Liver (tissue), 3 donors: ENCODE data around the gene TOR1AIP1.

Experiments
- ATF3 ChIP-seq: IDR thresholded peaks from 2 replicates; pipeline ENCODE4 v1.6.1; 2016; ENCODE audit warnings: antibody characterized with exemption
- CTCF ChIP-seq: fragments of 150-350 bp; IDR thresholded peaks from 2 replicates; pipeline ENCODE4 v1.5.1; 2017; ENCODE audit warnings: improper control_type of control experiment, low read depth, low read length; ENCODE audit not compliant: missing input control
- EGR1 ChIP-seq, 2 donors: IDR thresholded peaks; 2 replicates each; pipeline ENCODE4 v1.6.1; 2016 to 2018; ENCODE audit warnings: antibody characterized with exemption in 2 of 2, low read depth in 2 of 2
- FOXA1 ChIP-seq: IDR thresholded peaks from 2 replicates; pipeline ENCODE4 v1.6.1; 2016; ENCODE audit warnings: antibody characterized with exemption
- RAD21 ChIP-seq, 2 donors: IDR thresholded peaks; 2 replicates each; pipeline ENCODE4 v1.6.1; 2016; ENCODE audit warnings: antibody characterized with exemption in 2 of 2, mild to moderate bottlenecking in 2 of 2
- RXRA ChIP-seq, 2 donors: IDR thresholded peaks; 2 replicates each; pipeline ENCODE4 v1.6.1; 2017 to 2018; ENCODE audit warnings: antibody characterized with exemption in 2 of 2, mild to moderate bottlenecking in 1 of 2
- SP1 ChIP-seq: IDR thresholded peaks from 2 replicates; pipeline ENCODE4 v1.6.1; 2018; ENCODE audit warnings: antibody characterized with exemption, mild to moderate bottlenecking
- TAF1 ChIP-seq: conservative IDR thresholded peaks from 2 replicates; pipeline ENCODE4 v1.6.1; 2016; ENCODE audit warnings: antibody characterized with exemption, mild to moderate bottlenecking
- YY1 ChIP-seq: IDR thresholded peaks from 2 replicates; pipeline ENCODE4 v1.6.1; 2016; ENCODE audit warnings: antibody characterized with exemption, mild to moderate bottlenecking
- TF ChIP-seq, protein P1 (sequence below): IDR thresholded peaks from 2 replicates; pipeline ENCODE4 v1.6.1; 2016; ENCODE audit warnings: antibody characterized with exemption
- TF ChIP-seq, protein P2 (sequence below): IDR thresholded peaks from 2 replicates; pipeline ENCODE4 v1.6.1; 2016; ENCODE audit warnings: antibody characterized with exemption
- donor health status: healthy.
- donor health status: healthy.

DNA sequence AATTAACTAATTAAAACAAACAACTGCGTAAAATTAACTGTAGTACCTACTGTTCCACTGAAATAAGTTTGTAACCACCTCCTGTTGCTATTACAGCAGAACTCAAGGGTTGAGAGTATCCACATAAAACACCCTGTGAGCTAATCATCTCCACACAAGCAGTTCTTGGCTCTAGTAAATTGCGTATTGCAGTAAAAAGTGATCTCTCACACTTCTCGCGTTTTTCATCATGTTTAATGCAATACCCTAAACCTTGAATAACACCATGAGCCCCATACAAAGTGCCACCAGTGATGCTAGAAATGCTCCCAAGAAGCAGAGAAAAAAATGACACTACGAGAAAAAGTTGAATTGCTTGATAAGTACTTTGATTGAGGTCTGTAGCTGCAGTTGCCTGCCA, 43.2 kb downstream of the TOR1AIP1 start:
- TF ChIP-seq CTCF (no peak), YY1 (no peak), RAD21 (IDR thresholded peaks at IDR 0.05) (no peak), SP1 (no peak), FOXA1 (no peak), ATF3 (no peak), EGR1 (IDR thresholded peaks at IDR 0.05; ENCODE audit: low read depth in 2 of 2) (no peak), TAF1 (no peak), RXRA (IDR thresholded peaks at IDR 0.05) (no peak)
- TF ChIP-seq, protein P1, sequence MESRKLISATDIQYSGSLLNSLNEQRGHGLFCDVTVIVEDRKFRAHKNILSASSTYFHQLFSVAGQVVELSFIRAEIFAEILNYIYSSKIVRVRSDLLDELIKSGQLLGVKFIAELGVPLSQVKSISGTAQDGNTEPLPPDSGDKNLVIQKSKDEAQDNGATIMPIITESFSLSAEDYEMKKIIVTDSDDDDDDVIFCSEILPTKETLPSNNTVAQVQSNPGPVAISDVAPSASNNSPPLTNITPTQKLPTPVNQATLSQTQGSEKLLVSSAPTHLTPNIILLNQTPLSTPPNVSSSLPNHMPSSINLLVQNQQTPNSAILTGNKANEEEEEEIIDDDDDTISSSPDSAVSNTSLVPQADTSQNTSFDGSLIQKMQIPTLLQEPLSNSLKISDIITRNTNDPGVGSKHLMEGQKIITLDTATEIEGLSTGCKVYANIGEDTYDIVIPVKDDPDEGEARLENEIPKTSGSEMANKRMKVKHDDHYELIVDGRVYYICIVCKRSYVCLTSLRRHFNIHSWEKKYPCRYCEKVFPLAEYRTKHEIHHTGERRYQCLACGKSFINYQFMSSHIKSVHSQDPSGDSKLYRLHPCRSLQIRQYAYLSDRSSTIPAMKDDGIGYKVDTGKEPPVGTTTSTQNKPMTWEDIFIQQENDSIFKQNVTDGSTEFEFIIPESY, result no peak
- TF ChIP-seq, protein P2, sequence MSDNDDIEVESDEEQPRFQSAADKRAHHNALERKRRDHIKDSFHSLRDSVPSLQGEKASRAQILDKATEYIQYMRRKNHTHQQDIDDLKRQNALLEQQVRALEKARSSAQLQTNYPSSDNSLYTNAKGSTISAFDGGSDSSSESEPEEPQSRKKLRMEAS, result no peak
